GM21737 (cell line): ENCODE measurements around the gene SASH1.

Experiments
- ATAC-seq: cut with Tn5 transposase; IDR thresholded peaks from one replicate; pipeline ENCODE4 v1.9.1; 2021; ENCODE audit warnings: mild to moderate bottlenecking, moderate library complexity; ENCODE audit not compliant: unreplicated experiment

SASH1 gene

GRCh38 chr6:148398244-148398643 is 55.6 kb downstream of the SASH1 start:
- no peak for ATAC-seq

GRCh38 chr6:148398678-148399077 is 56.0 kb downstream of the SASH1 start:
- ATAC-seq, result no peak

DNA sequence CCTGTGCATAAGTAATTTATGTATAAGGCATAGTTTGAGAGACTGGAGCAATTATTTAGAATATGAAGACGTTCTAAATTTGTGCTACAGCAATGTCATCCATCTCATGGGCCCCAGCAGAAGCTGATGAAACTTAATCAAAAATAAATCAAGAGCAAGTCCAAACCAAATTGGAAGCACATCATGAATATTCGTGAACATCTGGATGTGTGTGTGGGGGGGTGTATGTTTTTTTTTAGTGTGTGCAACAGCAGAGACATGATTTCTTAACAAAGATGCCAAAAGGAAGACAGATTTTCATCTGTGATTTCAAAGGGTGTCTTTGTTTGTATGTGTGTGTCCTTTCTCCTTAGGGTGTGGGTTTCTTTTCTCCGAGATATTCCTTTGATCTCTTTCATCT is 58.9 kb downstream of the SASH1 start:
- no peak for ATAC-seq

GRCh38 chr6:148404456-148405054 is 61.9 kb downstream of the SASH1 start:
- ATAC-seq, result no peak

DNA sequence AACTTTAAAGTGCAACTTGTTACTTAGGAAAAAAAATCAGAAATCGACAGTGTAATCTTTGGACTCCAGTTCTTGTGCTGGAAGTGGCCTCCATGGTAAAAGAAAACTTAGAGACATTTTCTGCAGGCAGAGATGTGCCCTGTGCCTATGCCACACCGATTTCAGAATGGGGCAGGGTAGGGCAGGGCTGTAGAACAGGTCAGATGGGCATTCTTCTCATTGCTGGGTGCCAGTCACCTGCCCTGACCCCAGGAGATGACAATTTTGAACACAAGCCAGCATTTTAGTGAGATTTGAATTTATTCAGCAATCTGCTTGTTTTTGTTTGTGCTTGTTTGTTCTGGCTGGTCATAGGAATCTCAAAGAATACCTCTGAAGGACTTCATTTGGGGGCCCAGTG is 63.3 kb downstream of the SASH1 start:
- no peak for ATAC-seq

DNA sequence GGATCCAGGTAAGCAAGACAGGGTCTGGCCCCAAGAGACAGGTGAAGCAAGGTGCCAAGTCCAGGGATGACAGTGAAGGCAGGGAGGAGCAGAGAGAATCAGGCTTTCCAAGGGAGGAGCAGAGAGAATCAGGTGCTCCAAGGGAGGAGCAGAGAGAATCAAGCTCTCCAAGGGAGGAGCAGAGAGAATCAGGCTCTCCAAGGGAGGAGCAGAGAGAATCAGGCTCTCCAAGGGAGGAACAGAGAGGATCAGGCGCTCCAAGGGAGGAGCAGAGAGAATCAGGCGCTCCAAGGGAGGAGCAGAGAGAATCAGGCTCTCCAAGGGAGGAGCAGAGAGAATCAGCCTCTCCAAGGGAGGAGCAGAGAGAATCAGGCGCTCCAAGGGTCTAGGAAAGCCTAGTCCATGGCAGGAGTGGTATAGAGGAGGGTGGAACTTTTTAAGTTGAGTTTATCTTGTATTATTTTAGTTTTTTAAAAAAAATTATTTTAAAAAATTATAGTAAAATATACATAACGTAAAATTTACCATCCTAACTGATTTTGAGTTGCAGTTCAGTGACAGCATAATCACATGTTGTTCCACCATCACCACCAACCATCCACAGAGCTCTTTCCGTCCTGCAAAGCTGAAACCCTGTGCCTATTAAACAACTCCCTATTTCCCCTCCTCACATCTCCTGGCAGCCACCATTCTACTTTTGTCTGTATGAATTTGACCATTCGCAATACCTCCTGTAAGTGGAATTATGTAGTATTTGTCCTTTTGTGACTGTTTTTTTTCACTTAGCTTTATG is 64.1 kb downstream of the SASH1 start:
- ATAC-seq, result no peak

- no peak for ATAC-seq
These were observed 64.7 kb downstream of the SASH1 start for GRCh38 chr6:148407372-148407771.

GRCh38 chr6:148413321-148414091 is 70.9 kb downstream of the SASH1 start:
- no peak for ATAC-seq

DNA sequence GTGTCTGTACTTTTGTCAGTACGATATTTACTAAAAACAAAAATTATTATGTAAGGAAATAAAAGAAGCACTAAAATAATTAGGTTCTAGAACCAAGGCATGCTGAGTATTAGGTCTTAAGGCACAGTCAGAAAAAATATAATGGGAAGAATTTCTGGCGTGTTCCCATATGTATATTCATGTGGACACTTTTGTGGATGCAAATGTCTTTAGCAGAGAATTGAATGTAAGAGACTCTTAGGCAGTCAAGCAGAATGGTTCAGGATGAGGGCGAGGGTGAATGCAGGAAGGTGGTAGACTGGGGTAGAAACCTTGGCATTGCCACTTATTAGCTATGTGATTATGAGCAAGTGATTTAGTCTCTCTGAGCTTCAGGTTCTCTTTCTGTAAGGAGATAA is 71.5 kb downstream of the SASH1 start:
- no peak for ATAC-seq

- no peak for ATAC-seq
These were observed 72.2 kb downstream of the SASH1 start for GRCh38 chr6:148414836-148415235.

GRCh38 chr6:148415511-148416260 is 73.0 kb downstream of the SASH1 start:
- ATAC-seq, result no peak

GRCh38 chr6:148416330-148416965 is 73.8 kb downstream of the SASH1 start:
- no peak for ATAC-seq

GRCh38 chr6:148417045-148417444 is 74.4 kb downstream of the SASH1 start:
- ATAC-seq, result no peak

DNA sequence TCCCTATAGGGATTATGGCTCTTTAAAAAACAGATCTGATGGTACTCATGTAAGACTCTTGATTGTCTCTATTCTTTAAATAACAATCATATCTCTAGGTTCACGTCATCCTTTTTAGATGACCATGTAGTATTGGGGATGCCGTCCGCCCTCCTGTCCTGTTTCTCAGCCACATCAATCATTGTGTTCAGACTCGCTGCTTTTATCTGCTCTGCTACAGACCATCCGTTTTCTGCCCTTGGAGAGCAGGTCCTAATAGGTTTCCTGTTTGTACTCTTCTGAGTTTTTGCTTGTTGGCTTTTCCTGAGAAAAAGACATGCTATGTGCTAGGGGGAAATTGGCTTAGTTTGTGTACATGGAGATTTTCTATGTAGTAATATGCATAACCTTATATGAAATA is 76.8 kb downstream of the SASH1 start:
- no peak for ATAC-seq

DNA sequence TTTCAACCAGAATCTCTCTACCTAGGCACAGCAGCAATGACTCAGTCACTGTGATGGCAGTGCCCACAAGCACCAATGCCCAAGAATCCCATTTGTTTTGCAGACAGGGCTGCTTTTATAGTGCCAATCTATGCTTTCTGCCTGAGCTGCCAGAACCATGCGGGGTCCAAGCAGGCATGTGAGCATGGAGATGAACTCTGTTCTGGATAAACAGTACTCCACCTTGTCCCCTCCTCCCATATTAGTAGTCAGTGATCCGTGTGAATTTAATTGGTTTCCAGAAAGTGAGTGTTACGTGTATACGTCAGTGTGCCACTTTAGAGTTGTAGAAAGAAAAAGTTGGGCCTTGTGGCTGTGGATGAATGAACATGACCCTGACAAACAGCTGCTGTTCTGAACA is 79.4 kb downstream of the SASH1 start:
- no peak for ATAC-seq

DNA sequence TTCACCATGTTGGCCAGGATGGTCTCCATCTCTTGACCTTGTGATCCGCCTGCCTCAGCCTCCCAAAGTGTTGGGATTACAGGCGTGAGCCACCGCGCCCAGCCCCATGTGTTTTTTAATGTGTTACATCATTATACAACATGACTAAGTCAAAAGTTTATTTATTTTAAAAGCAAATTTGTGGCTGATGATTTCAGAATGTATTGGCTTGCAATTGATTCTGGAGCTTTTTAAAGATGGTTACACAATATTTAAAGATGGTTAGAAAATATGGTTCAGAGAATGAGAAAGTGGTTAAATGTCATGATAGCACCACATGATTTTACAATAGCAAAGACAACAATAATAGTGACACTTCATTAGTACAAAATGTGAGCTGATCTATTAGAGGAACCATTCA is 80.5 kb downstream of the SASH1 start:
- ATAC-seq, result no peak

DNA sequence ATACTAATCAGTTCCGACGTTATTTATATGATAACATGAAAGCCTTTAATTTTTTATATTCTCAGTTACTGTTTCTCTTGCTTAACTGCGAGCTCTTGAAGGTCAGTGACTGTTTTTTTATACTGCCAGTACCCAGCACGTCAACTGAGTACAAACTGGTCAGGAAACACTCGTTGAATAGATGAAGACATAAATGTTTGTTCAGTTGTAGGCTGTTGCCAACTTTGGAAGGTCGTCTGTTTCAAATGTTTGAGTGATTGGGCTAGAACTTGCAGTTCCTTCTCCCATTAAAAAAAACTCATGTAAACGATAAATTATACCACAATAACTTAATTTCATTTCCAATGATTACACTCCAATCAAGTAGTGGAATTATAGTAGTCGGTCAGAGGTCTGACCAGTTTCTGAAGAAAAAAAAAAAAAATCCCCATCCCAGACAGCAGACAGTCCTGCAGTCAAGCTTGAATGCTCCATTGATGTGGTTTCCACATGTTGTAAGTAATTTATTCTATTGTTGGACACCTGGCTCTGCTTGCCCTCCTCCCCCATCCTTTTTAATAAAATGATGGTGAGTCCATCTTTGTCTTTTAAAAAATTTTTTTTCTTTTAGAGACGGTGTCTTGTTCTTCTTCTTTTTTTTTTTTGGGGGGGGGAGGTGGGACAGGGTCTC is 81.1 kb downstream of the SASH1 start:
- ATAC-seq, result no peak

DNA sequence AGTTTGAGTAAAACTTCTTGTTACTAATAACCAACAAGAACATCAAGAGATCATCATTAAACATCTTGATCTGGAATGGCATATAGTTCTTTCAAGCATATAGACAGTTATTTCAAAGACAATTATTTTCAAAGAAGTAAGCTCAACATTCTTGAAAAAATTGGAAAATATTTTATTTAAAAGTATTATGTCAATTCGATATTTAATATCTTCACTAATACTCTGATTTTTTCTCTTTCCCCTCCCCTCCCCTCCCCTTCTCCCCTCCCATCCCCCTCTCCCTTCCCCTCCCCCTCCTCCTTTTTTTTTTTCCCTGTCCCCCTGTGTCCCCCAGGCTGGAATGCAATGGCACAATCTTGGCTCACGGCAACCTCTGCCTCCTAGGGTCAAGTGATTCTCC is 82.8 kb downstream of the SASH1 start:
- ATAC-seq, result no peak

GRCh38 chr6:148426317-148426977 is 83.8 kb downstream of the SASH1 start:
- ATAC-seq, result no peak

- no peak for ATAC-seq
These were observed 84.7 kb downstream of the SASH1 start for GRCh38 chr6:148427333-148427732.
